HG03108 (cell line): ENCODE results near the gene SYDE1.
"Not testable (repeated sequence)": the region's sequence is repeated elsewhere in the genome, so short reads cannot be mapped to it uniquely, and the experiment has no call there.

ENCODE experiments used
- ATAC-seq: cut with Tn5 transposase; IDR thresholded peaks from one replicate; pipeline ENCODE4 v1.9.1; 2021; ENCODE audit warnings: moderate library complexity; ENCODE audit not compliant: unreplicated experiment

The SYDE1 gene, protein sequence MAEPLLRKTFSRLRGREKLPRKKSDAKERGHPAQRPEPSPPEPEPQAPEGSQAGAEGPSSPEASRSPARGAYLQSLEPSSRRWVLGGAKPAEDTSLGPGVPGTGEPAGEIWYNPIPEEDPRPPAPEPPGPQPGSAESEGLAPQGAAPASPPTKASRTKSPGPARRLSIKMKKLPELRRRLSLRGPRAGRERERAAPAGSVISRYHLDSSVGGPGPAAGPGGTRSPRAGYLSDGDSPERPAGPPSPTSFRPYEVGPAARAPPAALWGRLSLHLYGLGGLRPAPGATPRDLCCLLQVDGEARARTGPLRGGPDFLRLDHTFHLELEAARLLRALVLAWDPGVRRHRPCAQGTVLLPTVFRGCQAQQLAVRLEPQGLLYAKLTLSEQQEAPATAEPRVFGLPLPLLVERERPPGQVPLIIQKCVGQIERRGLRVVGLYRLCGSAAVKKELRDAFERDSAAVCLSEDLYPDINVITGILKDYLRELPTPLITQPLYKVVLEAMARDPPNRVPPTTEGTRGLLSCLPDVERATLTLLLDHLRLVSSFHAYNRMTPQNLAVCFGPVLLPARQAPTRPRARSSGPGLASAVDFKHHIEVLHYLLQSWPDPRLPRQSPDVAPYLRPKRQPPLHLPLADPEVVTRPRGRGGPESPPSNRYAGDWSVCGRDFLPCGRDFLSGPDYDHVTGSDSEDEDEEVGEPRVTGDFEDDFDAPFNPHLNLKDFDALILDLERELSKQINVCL

GRCh38 chr19:15107061-15108010 lies at the start of gene SYDE1:
SYDE1 (plus strand) TSS chr19:15107401; CDS start chr19:15107434, 33 bp downstream.
- no peak for ATAC-seq

GRCh38 chr19:15062036-15062435 lies 45.2 kb upstream of the SYDE1 start:
- no peak for ATAC-seq

- not testable (repeated sequence) for ATAC-seq
Observed at GRCh38 chr19:15070386-15070785, 36.8 kb upstream of the SYDE1 start.

GRCh38 chr19:15072930-15073647 lies 34.1 kb upstream of the SYDE1 start:
- ATAC-seq, result no peak

DNA sequence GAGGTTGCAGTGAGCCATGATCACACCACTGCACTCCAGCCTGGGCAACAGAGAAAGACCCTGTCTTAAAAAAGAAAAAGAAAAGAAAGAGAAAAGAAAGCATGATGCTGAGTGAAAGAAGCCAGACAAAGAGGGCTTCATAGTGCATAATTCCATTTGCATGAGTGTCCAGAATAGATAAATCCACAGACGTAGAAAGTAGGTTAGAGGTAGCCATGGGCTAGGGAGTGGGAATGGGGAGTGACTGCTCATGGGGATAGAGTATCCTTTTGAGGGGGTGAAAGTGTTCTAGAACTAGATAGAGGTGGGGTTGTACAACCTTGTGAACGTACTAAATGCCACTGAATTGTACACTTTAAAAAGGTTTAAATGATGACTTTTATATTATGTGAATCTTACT lies 32.8 kb upstream of the SYDE1 start:
- ATAC-seq, result no peak

DNA sequence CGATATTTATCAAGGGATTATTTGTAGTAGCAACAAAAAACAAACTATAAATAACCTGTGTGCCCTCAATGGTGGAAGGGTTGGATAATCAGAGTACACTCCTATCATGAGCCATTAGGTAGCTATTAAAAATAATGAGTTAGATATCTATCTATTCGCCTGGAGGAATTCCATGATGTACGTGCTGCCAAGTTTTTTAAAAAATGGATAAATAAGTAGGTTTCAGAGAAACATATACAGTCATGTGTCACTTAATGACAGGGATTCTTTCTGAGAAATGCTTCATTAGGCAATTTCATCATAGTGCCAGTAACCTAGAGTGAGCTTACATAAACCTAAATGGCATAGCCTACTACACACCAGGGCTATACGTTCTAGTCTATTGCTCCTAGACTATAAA lies 31.4 kb upstream of the SYDE1 start:
- ATAC-seq, result no peak

DNA sequence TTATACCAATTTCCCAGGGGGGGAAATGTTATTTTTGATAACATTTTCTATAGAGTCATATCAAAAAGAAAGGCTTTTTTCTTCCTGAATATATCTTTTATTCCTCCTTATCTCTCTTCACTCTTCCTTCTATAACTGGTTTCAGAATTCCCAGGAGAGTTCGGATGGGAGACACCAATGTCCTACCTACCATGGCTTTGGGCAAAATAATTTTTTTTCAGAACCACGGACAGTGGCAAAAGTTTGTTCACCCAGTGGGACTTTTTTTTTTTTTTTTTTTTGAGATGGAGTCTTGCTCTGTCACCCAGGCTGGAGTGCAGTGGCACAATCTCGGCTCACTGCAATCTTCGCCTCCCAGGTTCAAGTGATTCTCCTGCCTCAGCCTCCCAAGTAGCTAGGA lies 27.2 kb upstream of the SYDE1 start:
- ATAC-seq, result not testable (repeated sequence)

GRCh38 chr19:15081911-15082310 lies 25.3 kb upstream of the SYDE1 start, which contains the start of gene OR1I1:
OR1I1 (plus strand) TSS chr19:15082211; CDS start chr19:15087066, 4,855 bp downstream.
- no peak for ATAC-seq

DNA sequence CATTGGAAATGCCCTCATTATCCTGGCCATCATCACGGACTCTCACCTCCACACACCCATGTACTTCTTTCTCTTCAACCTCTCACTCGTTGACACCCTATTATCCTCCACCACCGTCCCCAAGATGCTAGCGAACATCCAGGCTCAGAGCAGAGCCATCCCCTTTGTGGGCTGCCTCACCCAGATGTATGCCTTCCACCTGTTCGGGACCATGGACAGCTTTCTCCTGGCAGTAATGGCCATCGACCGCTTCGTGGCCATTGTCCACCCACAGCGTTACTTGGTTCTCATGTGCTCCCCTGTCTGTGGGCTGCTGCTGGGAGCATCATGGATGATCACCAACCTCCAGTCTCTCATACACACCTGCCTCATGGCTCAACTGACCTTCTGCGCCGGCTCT lies 20.0 kb upstream of the SYDE1 start:
- no peak for ATAC-seq

- no peak for ATAC-seq
Observed at GRCh38 chr19:15091918-15092753, 15.1 kb upstream of the SYDE1 start.

DNA sequence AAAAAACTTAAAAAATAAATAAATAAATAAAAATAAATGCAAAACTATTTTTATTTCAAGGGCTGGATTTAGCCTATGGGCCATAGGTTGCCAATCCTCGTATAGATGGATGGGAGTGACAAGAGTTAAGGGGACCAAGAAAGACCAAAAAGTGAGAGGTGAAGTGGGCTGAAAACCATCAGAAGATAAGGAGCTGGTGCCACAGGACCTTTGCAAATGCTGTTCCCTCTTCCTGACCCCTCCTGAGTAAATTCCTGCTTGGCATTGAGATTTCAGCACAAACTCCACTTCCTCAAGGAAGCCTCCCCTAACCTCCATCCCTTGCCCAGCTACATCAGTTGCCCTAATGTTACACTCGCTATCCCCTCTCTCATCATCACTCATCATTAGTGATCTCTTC lies 14.2 kb upstream of the SYDE1 start:
- ATAC-seq, result no peak

GRCh38 chr19:15096223-15096622 lies 11.0 kb upstream of the SYDE1 start:
- ATAC-seq, result no peak

- ATAC-seq, result not testable (repeated sequence)
Observed at GRCh38 chr19:15097980-15098379, 9.2 kb upstream of the SYDE1 start.

DNA sequence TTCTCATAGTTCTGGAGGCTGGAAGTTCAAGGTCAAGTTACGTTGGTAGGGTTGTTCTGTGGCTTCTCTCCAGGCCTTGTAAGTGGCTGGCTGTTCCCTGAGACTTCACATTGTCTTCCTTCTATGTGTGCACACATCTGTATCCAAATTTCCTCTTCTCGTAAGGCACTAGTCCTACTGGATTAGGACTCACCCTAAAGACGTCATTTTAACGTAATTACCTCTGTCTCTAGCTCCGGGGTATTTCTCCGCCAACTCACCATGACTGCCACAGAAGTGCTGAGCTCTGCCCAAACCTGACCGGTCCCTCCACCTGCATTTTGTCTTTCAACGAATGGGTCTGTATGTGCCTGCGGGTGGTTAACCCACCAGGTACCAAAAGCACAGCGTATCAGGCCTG lies 8.7 kb upstream of the SYDE1 start:
- no peak for ATAC-seq

GRCh38 chr19:15099017-15099582 lies 8.1 kb upstream of the SYDE1 start:
- no peak for ATAC-seq

- no peak for ATAC-seq
Observed at GRCh38 chr19:15101479-15102082, 5.6 kb upstream of the SYDE1 start.

DNA sequence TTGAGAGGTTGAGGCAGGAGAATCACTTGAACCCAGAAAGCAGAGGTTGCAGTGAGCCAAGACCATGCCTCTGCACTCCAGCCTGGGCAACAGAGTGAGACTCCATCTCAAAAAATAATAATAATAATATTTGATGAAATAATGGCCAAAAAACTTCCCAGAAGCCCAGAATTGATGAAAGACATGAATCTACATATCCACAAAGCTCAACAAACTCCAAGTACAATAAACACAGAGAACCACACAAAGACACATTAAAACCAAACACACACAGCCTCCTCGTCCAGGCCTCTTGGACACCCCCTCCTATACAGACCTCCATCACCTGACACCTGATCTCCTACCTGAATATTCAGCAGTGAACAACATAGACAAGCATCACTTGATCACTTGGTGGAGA lies 3.2 kb upstream of the SYDE1 start:
- no peak for ATAC-seq

- no peak for ATAC-seq
Observed at GRCh38 chr19:15104411-15104810, 2.8 kb upstream of the SYDE1 start.

DNA sequence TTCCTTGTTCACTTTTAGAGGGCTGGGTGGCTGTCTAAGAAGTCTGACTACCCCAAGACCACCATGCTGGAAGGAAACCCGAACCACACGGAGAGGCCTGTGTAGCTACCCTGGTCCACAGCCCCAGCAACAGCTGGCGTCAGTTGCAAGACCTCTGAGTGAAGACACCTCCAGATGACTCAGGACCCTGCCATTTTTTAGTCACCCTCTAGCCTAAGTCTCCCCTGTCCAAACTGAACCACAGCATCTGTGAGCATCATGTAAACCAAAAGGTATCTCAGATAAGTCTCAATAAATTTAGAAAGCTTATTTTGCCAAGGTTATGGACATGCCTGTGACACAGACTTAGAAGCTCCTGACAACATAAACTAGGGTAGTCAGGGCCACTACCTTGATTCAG lies 2.2 kb upstream of the SYDE1 start:
- ATAC-seq, result no peak
